NT2/D1 (cell line): ENCODE results near the gene CACNA1S.

Experiments
- YY1 ChIP-seq: IDR thresholded peaks from 2 replicates; pipeline ENCODE4 v1.6.1; 2011; ENCODE audit not compliant: insufficient read length, insufficient read depth
- ZNF274 ChIP-seq: IDR thresholded peaks from 2 replicates; pipeline ENCODE4 v1.6.1; 2011; ENCODE audit warnings: mild to moderate bottlenecking, low read depth, low read length

DNA sequence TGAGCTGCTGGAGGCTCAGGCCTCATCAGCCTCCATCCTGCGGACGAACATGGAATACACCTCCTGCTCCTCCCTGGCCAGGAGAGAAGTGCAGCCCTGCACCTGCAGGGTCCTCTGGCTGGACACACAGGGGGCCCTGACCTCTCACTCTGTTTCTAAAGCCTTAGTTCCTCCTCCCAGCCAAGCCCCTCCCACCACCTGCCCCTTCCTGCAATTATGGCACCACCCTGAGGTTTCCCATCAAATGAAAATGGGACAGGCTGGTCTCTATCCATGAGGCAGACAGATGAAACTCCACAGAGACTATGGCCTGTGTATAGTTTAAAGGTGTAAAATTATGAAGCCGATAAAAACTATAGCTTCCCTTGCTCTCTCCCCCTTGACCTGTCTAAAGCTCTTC lies 42.6 kb downstream of the CACNA1S start:
- TF ChIP-seq YY1 (no peak), ZNF274 (no peak)
